HG03045 (cell line): ENCODE data around the gene UBL4B.

Experiments used
- ATAC-seq: cut with Tn5 transposase; IDR thresholded peaks from one replicate; pipeline ENCODE4 v1.9.1; 2021; ENCODE audit warnings: mild to moderate bottlenecking, moderate library complexity; ENCODE audit not compliant: unreplicated experiment

Gene UBL4B

GRCh38 chr1:110151175-110151669, 39.0 kb downstream of the UBL4B start:
- ATAC-seq = no peak

GRCh38 chr1:110152133-110152785, 40.0 kb downstream of the UBL4B start:
- no peak for ATAC-seq

GRCh38 chr1:110153407-110153950, 41.2 kb downstream of the UBL4B start:
- ATAC-seq = no peak

- no peak for ATAC-seq
Measured at GRCh38 chr1:110155878-110156522, 43.8 kb downstream of the UBL4B start.

GRCh38 chr1:110158261-110158660, 46.0 kb downstream of the UBL4B start:
- ATAC-seq = no peak

GRCh38 chr1:110159168-110159567, 46.9 kb downstream of the UBL4B start:
- no peak for ATAC-seq

- no peak for ATAC-seq
Measured at GRCh38 chr1:110160538-110161100, 48.4 kb downstream of the UBL4B start.

- no peak for ATAC-seq
Measured at GRCh38 chr1:110161165-110161564, 48.9 kb downstream of the UBL4B start.

- ATAC-seq = no peak
Measured at GRCh38 chr1:110161849-110162248, 49.6 kb downstream of the UBL4B start.
